H1 (cell line): Measurements from ENCODE around the gene CAVIN4. TPM values are rescaled to one million over a fixed set of nuclear protein-coding genes. Genes with fewer than 3 reads are reported as not detected.

Source experiments
- JUND ChIP-seq: IDR thresholded peaks from 2 replicates; pipeline ENCODE4 v1.6.1; 2011; ENCODE audit warnings: mild to moderate bottlenecking, improper control_type of control experiment, low read length
- POLR2AphosphoS5 ChIP-seq: IDR thresholded peaks from 2 replicates; pipeline ENCODE4 v1.6.1; 2011; ENCODE audit warnings: low read depth, low read length
- RXRA ChIP-seq: IDR thresholded peaks from 2 replicates; pipeline ENCODE4 v1.6.1; 2011; ENCODE audit warnings: low read depth, mild to moderate bottlenecking, low read length, moderate library complexity; ENCODE audit not compliant: insufficient read depth
- polyA plus RNA-seq, 7 experiments: library from polyadenylated mRNA; depleted of rRNA in 3 of 7; stranded (reverse) in 5 of 7; unstranded in 2 of 7; fragments of >200 nt in 5 of 7; fragments of 200-250 nt in 2 of 7; gene quantifications; 1 replicate in 5 of 7; 2 replicates in 1 of 7; 4 replicates in 1 of 7; pipeline versions ENCODE4 v1.2.1 to v1.2.3, GENCODE V29; 2011 to 2013; ENCODE audit warnings: missing spikeins in 2 of 7, mixed read lengths in 2 of 7
- total RNA-seq: library from RNA; stranded (reverse); fragmentation: NEBNext Ultra II Directional; extraction: Animal tissue kit (Norgen Biotek cat#: 25700); gene quantifications from 2 replicates; pipeline ENCODE4 v1.2.1, GENCODE V29; 2021
- TF ChIP-seq, protein P1 (sequence below): fragments of 300-600 bp; sonication (generic); IDR thresholded peaks from 2 replicates; pipeline ENCODE4 v1.7.1; 2012; ENCODE audit warnings: low read length, moderate library complexity, mild to moderate bottlenecking, inconsistent platforms; ENCODE audit not compliant: insufficient replicate concordance

Gene CAVIN4
- total and polyA plus RNA-seq, 2 of the 8 experiments (the other 6 are each of a cell fraction or from before 2014, with no cell fraction given), result 2.3 to 9.1 TPM

DNA sequence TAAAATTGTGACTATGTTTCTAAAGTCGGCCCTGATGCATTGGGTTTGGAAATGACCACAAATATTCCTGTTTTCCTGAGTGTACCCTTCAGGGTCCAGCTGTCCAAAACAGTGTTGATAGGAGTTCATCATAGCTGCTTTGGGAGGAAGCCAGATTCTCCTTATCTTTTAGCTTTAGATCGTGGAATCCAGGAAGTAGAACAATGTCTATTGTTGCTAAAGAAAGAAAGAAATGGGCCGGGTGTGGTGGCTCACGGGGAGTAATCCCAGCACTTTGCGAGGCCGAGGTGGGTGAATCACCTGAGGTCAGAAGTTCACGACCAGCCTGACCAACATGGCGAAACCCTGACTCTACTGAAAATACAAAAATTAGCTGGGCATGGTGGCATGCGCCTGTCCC, 9.5 kb downstream of the CAVIN4 start (continued):
- TF ChIP-seq, protein P1, sequence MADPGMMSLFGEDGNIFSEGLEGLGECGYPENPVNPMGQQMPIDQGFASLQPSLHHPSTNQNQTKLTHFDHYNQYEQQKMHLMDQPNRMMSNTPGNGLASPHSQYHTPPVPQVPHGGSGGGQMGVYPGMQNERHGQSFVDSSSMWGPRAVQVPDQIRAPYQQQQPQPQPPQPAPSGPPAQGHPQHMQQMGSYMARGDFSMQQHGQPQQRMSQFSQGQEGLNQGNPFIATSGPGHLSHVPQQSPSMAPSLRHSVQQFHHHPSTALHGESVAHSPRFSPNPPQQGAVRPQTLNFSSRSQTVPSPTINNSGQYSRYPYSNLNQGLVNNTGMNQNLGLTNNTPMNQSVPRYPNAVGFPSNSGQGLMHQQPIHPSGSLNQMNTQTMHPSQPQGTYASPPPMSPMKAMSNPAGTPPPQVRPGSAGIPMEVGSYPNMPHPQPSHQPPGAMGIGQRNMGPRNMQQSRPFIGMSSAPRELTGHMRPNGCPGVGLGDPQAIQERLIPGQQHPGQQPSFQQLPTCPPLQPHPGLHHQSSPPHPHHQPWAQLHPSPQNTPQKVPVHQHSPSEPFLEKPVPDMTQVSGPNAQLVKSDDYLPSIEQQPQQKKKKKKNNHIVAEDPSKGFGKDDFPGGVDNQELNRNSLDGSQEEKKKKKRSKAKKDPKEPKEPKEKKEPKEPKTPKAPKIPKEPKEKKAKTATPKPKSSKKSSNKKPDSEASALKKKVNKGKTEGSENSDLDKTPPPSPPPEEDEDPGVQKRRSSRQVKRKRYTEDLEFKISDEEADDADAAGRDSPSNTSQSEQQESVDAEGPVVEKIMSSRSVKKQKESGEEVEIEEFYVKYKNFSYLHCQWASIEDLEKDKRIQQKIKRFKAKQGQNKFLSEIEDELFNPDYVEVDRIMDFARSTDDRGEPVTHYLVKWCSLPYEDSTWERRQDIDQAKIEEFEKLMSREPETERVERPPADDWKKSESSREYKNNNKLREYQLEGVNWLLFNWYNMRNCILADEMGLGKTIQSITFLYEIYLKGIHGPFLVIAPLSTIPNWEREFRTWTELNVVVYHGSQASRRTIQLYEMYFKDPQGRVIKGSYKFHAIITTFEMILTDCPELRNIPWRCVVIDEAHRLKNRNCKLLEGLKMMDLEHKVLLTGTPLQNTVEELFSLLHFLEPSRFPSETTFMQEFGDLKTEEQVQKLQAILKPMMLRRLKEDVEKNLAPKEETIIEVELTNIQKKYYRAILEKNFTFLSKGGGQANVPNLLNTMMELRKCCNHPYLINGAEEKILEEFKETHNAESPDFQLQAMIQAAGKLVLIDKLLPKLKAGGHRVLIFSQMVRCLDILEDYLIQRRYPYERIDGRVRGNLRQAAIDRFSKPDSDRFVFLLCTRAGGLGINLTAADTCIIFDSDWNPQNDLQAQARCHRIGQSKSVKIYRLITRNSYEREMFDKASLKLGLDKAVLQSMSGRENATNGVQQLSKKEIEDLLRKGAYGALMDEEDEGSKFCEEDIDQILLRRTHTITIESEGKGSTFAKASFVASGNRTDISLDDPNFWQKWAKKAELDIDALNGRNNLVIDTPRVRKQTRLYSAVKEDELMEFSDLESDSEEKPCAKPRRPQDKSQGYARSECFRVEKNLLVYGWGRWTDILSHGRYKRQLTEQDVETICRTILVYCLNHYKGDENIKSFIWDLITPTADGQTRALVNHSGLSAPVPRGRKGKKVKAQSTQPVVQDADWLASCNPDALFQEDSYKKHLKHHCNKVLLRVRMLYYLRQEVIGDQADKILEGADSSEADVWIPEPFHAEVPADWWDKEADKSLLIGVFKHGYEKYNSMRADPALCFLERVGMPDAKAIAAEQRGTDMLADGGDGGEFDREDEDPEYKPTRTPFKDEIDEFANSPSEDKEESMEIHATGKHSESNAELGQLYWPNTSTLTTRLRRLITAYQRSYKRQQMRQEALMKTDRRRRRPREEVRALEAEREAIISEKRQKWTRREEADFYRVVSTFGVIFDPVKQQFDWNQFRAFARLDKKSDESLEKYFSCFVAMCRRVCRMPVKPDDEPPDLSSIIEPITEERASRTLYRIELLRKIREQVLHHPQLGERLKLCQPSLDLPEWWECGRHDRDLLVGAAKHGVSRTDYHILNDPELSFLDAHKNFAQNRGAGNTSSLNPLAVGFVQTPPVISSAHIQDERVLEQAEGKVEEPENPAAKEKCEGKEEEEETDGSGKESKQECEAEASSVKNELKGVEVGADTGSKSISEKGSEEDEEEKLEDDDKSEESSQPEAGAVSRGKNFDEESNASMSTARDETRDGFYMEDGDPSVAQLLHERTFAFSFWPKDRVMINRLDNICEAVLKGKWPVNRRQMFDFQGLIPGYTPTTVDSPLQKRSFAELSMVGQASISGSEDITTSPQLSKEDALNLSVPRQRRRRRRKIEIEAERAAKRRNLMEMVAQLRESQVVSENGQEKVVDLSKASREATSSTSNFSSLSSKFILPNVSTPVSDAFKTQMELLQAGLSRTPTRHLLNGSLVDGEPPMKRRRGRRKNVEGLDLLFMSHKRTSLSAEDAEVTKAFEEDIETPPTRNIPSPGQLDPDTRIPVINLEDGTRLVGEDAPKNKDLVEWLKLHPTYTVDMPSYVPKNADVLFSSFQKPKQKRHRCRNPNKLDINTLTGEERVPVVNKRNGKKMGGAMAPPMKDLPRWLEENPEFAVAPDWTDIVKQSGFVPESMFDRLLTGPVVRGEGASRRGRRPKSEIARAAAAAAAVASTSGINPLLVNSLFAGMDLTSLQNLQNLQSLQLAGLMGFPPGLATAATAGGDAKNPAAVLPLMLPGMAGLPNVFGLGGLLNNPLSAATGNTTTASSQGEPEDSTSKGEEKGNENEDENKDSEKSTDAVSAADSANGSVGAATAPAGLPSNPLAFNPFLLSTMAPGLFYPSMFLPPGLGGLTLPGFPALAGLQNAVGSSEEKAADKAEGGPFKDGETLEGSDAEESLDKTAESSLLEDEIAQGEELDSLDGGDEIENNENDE, result no peak
- TF ChIP-seq RXRA, result no peak
- no peak for TF ChIP-seq JUND
- TF ChIP-seq POLR2AphosphoS5, result no peak
- TF ChIP-seq, all 59 proteins: peak for 0
